Thyroid gland (tissue), 4 donors: Measurements from ENCODE around the gene LMNTD1. TPM values are rescaled to one million over a fixed set of nuclear protein-coding genes. Genes with fewer than 3 reads are reported as not detected.
"Not testable (repeated sequence)": the region's sequence is repeated elsewhere in the genome, so short reads cannot be mapped to it uniquely, and the experiment has no call there.

Experiments used
- DNase-seq, 2 donors: peaks; one replicate each; pipeline ENCODE4 v3.0.0-alpha.2; 2019
- H3K27ac ChIP-seq, 3 donors: fragments of 200-600 bp; sonication (generic); 1 replicate in 2 of 3; 2 replicates in 1 of 3; pipeline ENCODE4 v1.5.1; 2016 to 2019; ENCODE audit warnings: mild to moderate bottlenecking in 1 of 3, moderate library complexity in 1 of 3
- H3K27me3 ChIP-seq: fragments of 200-600 bp; sonication (generic); one replicate; pipeline ENCODE4 v1.5.1; 2019
- H3K36me3 ChIP-seq, 2 donors: fragments of 200-600 bp; sonication (generic); one replicate each; pipeline ENCODE4 v1.5.1; 2016 to 2019
- H3K4me1 ChIP-seq, 2 donors: fragments of 200-600 bp; sonication (generic); one replicate each; pipeline ENCODE4 v1.5.1; 2017 to 2019
- H3K4me3 ChIP-seq, 3 donors: fragments of 200-600 bp; sonication (generic); replicated peaks in 1 of 3; 1 replicate in 2 of 3; 2 replicates in 1 of 3; pipeline ENCODE4 v1.5.1; 2016; ENCODE audit warnings: mild to moderate bottlenecking in 1 of 3
- H3K9me3 ChIP-seq: fragments of 200-600 bp; sonication (generic); one replicate; pipeline ENCODE4 v1.5.1; 2017
- CTCF ChIP-seq, 6 experiments: fragments of 200-600 bp in 3 of 6; fragments of 450-650 bp in 3 of 6; sonication (generic) in 3 of 6; IDR thresholded peaks; one replicate each; pipeline ENCODE4 v1.5.1; 2016 to 2019; ENCODE audit warnings: antibody characterized with exemption in 6 of 6, mild to moderate bottlenecking in 2 of 6, inconsistent platforms in 1 of 6, moderate library complexity in 1 of 6
- POLR2A ChIP-seq, 2 donors: fragments of 450-650 bp; IDR thresholded peaks; one replicate each; pipeline ENCODE4 v1.6.1; 2017; ENCODE audit warnings: antibody characterized with exemption in 2 of 2, mild to moderate bottlenecking in 2 of 2, moderate library complexity in 1 of 2
- WGBS, 2 donors: methylation state at CpG; one replicate each; pipeline ENCODE4 v1.1.5; 2017; 5-methylcytosine and 5-hydroxymethylcytosine counted together
- intact Hi-C: fragments of 100-400 bp; cut with DNase I; formaldehyde crosslinking; loops from one replicate; pipeline ENCODE4 v1.15.1; 2023
- total RNA-seq, 4 donors: library from RNA; depleted of rRNA; stranded (reverse); fragments of >200 nt; gene quantifications; one replicate each; pipeline ENCODE4 v1.2.3, GENCODE V29; 2016

Gene LMNTD1
- 1 to 10 TPM in 1 of 4 donors, under 1 TPM in 2, not detected in 1; 0.27 to 2.3 (median 0.67) TPM for total RNA-seq

- no peak within 1 kb of the TSS for H3K4me3 ChIP-seq
- TF ChIP-seq POLR2A (IDR thresholded peaks at IDR 0.05): no peak
- TF ChIP-seq CTCF (IDR thresholded peaks at IDR 0.05): no peak
- peak in 1 of 2 donors; percentile 2 for DNase-seq
- H3K9me3 ChIP-seq: no peaks in the 10 kb centered on the region
- H3K27me3 ChIP-seq: no peaks in the 10 kb centered on the region
- H3K27ac ChIP-seq: no peak within 1 kb of the TSS
- no peaks in the 10 kb centered on the region for H3K36me3 ChIP-seq
- intact Hi-C loops: no loop called here
- H3K4me1 ChIP-seq: no peaks in the 10 kb centered on the region
- WGBS, 2 donors: 0 to 45% methylated on average over 1 of the region's 1 CpG
Measured at GRCh38 chr12:25553098-25553497, at the start of gene LMNTD1. Gene LMNTD1 (minus strand): TSS chr12:25553283. CDS start chr12:25552959, 324 bp downstream.

- TF ChIP-seq CTCF (IDR thresholded peaks at IDR 0.05) (no peak), POLR2A (IDR thresholded peaks at IDR 0.05) (no peak)
- no peaks in the 10 kb centered on the region for H3K9me3 ChIP-seq
- H3K27ac ChIP-seq: no peak overlapping the region
- H3K4me1 ChIP-seq: no peaks in the 10 kb centered on the region
- no peaks in the 10 kb centered on the region for H3K27me3 ChIP-seq
- no peaks in the 10 kb centered on the region for H3K36me3 ChIP-seq
- no peak for DNase-seq
- H3K4me3 ChIP-seq: no peak overlapping the region
- intact Hi-C loops: no loop called here
- WGBS, 2 donors: 78 to 89% methylated on average over 3 of the region's 3 CpGs
Measured at GRCh38 chr12:25598956-25599355, 45.9 kb upstream of the LMNTD1 start.

- H3K27me3 ChIP-seq, H3K36me3 ChIP-seq, DNase-seq, intact Hi-C loops, H3K4me1 ChIP-seq, H3K9me3 ChIP-seq, H3K4me3 ChIP-seq, H3K27ac ChIP-seq: not testable (repeated sequence)
Measured at GRCh38 chr12:25595496-25595895, 42.4 kb upstream of the LMNTD1 start.

- Histone ChIP-seq H3K27me3 (no peaks in the 10 kb centered on the region), H3K36me3 (no peaks in the 10 kb centered on the region), H3K4me1 (no peaks in the 10 kb centered on the region), H3K4me3 (no peak overlapping the region), H3K9me3 (no peaks in the 10 kb centered on the region), H3K27ac (no peak overlapping the region)
- intact Hi-C loops: no loop called here
- no peak for DNase-seq
- WGBS, 2 donors: 90 to 94% methylated on average over 2 of the region's 2 CpGs
- TF ChIP-seq POLR2A (IDR thresholded peaks at IDR 0.05) (no peak), CTCF (IDR thresholded peaks at IDR 0.05) (no peak)
Measured at GRCh38 chr12:25594376-25594775, 41.3 kb upstream of the LMNTD1 start.

- H3K4me3 ChIP-seq: no peak overlapping the region
- H3K36me3 ChIP-seq: no peaks in the 10 kb centered on the region
- H3K27ac ChIP-seq: no peak overlapping the region
- WGBS, 2 donors: 65 to 84% methylated on average over 4 to 5 of the region's 5 CpGs
- intact Hi-C loops: no loop called here
- H3K27me3 ChIP-seq: no peaks in the 10 kb centered on the region
- no peak for DNase-seq
- H3K9me3 ChIP-seq: no peaks in the 10 kb centered on the region
- H3K4me1 ChIP-seq: no peaks in the 10 kb centered on the region
- TF ChIP-seq POLR2A (IDR thresholded peaks at IDR 0.05) (no peak), CTCF (IDR thresholded peaks at IDR 0.05) (no peak)
Measured at GRCh38 chr12:25592725-25593495, 39.8 kb upstream of the LMNTD1 start.
